ENCODE data around the gene ABCB6.

ABCB6 gene

DNA sequence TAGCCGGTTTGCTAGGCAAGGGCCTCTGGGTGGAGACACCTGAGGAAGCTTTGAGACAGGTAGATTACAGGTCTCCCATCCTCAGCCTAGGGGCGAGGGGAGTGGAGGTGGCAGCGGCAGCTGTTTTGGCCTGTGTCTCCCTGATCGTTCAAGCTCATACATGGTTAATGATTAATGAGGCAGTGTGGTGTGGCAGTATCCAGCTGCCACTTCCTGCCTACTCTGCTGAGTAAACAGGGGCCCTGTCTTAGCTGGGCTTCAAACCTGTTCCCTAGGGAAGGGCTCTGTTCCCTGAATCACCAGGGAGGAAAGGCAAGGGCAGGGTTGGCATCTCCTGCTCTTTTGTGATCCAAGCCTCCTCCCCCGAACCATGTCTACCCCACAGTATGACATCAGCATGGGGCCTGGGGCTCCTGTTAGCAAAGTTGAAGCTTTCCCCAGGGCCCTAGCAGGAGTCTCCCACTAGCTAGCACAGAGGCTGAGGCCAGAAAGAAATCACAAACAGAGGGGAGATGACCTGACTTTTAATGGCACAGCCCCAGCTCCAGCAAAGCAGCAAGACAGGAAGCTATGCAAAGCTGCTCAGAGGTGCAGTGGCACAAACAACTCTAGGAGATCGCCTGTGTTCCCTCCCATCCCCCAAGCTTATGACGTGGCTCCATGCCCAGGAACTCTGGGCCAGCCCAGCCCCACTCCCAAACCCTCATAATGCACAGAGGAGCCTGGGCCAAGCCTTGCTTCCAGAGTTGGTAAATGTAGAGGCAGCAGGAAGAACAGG is 30.6 kb upstream of the ABCB6 start:
- ChIA-PET POLR2A (interaction anchor here (0.8 to 3.3 kb wide), 12 partner anchors 9 to 73 kb away, joined by 3 to 17 read pairs (median 4); partner anchors contain the start of genes ANKZF1, ATG9A, CNPPD1 and DNAJB2), CTCF (interaction anchor here (0.6 to 6.2 kb wide), 4 partner anchors 27 to 180 kb away, joined by 3 to 83 read pairs (median 21); partner anchors contain the start of gene DNAJB2)
- Histone ChIP-seq H3K4me1 (ENCODE audit: control insufficient read depth, insufficient read depth, low read length) (peaks cover 10% of the 10 kb centered on the region), H3K27ac (ENCODE audit: extremely low read depth, low read depth, low read length) (no peak overlapping the region; the same call in 1 of the 2 replicates), H3K36me3 (ENCODE audit: control insufficient read depth in 2 of 2, insufficient read depth in 1 of 2, low read length in 2 of 2) (peaks cover 0 to 34% of the 10 kb centered on the region in 2 experiments; a peak in 1 of 3 replicates), H3K4me3 (ENCODE audit: low read depth, low read length) (no peak overlapping the region), H3K9me3 (ENCODE audit: control insufficient read depth, insufficient read depth, low read depth, low read length) (no peaks in the 10 kb centered on the region)
- TF ChIP-seq, protein P1, sequence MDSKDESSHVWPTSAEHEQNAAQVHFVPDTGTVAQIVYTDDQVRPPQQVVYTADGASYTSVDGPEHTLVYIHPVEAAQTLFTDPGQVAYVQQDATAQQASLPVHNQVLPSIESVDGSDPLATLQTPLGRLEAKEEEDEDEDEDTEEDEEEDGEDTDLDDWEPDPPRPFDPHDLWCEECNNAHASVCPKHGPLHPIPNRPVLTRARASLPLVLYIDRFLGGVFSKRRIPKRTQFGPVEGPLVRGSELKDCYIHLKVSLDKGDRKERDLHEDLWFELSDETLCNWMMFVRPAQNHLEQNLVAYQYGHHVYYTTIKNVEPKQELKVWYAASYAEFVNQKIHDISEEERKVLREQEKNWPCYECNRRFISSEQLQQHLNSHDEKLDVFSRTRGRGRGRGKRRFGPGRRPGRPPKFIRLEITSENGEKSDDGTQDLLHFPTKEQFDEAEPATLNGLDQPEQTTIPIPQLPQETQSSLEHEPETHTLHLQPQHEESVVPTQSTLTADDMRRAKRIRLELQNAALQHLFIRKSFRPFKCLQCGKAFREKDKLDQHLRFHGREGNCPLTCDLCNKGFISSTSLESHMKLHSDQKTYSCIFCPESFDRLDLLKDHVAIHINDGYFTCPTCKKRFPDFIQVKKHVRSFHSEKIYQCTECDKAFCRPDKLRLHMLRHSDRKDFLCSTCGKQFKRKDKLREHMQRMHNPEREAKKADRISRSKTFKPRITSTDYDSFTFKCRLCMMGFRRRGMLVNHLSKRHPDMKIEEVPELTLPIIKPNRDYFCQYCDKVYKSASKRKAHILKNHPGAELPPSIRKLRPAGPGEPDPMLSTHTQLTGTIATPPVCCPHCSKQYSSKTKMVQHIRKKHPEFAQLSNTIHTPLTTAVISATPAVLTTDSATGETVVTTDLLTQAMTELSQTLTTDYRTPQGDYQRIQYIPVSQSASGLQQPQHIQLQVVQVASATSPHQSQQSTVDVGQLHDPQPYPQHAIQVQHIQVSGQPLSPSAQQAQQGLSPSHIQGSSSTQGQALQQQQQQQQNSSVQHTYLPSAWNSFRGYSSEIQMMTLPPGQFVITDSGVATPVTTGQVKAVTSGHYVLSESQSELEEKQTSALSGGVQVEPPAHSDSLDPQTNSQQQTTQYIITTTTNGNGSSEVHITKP (tag by site-specific recombination; IDR thresholded peaks at IDR 0.05), result peak; percentile 88
- TF ChIP-seq REPIN1 (tag by site-specific recombination; IDR thresholded peaks at IDR 0.05; ENCODE audit: low read depth) (no peak), ZNF416 (tag by site-specific recombination; IDR thresholded peaks at IDR 0.05) (no peak), ZNF335 (tag by site-specific recombination; conservative IDR thresholded peaks at IDR 0.05) (peak; percentile 64), ZNF37A (tag by site-specific recombination; IDR thresholded peaks at IDR 0.05) (no peak), ZNF214 (tag by site-specific recombination; IDR thresholded peaks at IDR 0.05; ENCODE audit: borderline replicate concordance) (no peak), ZNF501 (tag by site-specific recombination; IDR thresholded peaks at IDR 0.05) (no peak), PATZ1 (tag by site-specific recombination; IDR thresholded peaks at IDR 0.05) (peak; percentile 66), ZBTB17 (tag by site-specific recombination; IDR thresholded peaks at IDR 0.05) (peak; percentile 63), ZNF155 (tag by site-specific recombination; IDR thresholded peaks at IDR 0.05) (no peak), HOXD13 (CRISPR knock-in tag; IDR thresholded peaks at IDR 0.05; ENCODE audit: borderline replicate concordance) (no peak), ZNF692 (tag by site-specific recombination; IDR thresholded peaks at IDR 0.05) (peak; percentile 52; the same call in 1 of the 2 replicates), ZNF221 (tag by site-specific recombination; IDR thresholded peaks at IDR 0.05; ENCODE audit: borderline replicate concordance) (no peak), ZNF600 (tag by site-specific recombination; IDR thresholded peaks at IDR 0.05) (0 out of 2 replicates have a peak, but pooled peaks have one; percentile 31), RBAK (tag by site-specific recombination; IDR thresholded peaks at IDR 0.05) (no peak), ZSCAN23 (tag by site-specific recombination; IDR thresholded peaks at IDR 0.05) (no peak), ZNF548 (tag by site-specific recombination; IDR thresholded peaks at IDR 0.05) (no peak), ZNF48 (tag by site-specific recombination; IDR thresholded peaks at IDR 0.05) (no peak), ZFHX2 (tag by site-specific recombination; conservative IDR thresholded peaks at IDR 0.05) (0 out of 2 replicates have a peak, but pooled peaks have one; percentile 14), ZNF2 (tag by site-specific recombination; IDR thresholded peaks at IDR 0.05) (0 out of 2 replicates have a peak, but pooled peaks have one; percentile 42), KLF10 (tag by site-specific recombination; IDR thresholded peaks at IDR 0.05) (no peak), ZXDB (tag by site-specific recombination; IDR thresholded peaks at IDR 0.05) (no peak; the same call in 1 of the 2 replicates), FEZF1 (tag by site-specific recombination; IDR thresholded peaks at IDR 0.05) (peak; percentile 86), ZNF426 (tag by site-specific recombination; IDR thresholded peaks at IDR 0.05) (no peak), ZNF623 (tag by site-specific recombination; IDR thresholded peaks at IDR 0.05) (no peak; the same call in 1 of the 2 replicates), ZNF658 (tag by site-specific recombination; IDR thresholded peaks at IDR 0.05) (no peak), GLIS1 (tag by site-specific recombination; IDR thresholded peaks at IDR 0.05) (peak; percentile 27; the same call in 1 of the 2 replicates), ZNF707 (tag by site-specific recombination; IDR thresholded peaks at IDR 0.05) (no peak)
- TF ChIP-seq, protein P2, sequence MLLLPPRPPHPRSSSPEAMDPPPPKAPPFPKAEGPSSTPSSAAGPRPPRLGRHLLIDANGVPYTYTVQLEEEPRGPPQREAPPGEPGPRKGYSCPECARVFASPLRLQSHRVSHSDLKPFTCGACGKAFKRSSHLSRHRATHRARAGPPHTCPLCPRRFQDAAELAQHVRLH (tag by site-specific recombination; IDR thresholded peaks at IDR 0.05), result no peak
- TF ChIP-seq, protein P3, sequence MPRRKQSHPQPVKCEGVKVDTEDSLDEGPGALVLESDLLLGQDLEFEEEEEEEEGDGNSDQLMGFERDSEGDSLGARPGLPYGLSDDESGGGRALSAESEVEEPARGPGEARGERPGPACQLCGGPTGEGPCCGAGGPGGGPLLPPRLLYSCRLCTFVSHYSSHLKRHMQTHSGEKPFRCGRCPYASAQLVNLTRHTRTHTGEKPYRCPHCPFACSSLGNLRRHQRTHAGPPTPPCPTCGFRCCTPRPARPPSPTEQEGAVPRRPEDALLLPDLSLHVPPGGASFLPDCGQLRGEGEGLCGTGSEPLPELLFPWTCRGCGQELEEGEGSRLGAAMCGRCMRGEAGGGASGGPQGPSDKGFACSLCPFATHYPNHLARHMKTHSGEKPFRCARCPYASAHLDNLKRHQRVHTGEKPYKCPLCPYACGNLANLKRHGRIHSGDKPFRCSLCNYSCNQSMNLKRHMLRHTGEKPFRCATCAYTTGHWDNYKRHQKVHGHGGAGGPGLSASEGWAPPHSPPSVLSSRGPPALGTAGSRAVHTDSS (tag by site-specific recombination; IDR thresholded peaks at IDR 0.05), result no peak
